BJ (cell line): ENCODE measurements around the gene MAML2. TPM values are rescaled to one million over a fixed set of nuclear protein-coding genes. Genes with fewer than 3 reads are reported as not detected.

Source experiments
- CTCF ChIA-PET: fragments of 350-600 bp; formaldehyde crosslinking; extraction: SDS; loops from one replicate; lab custom pipeline; 2021; ENCODE audit warnings: antibody characterized with exemption, inconsistent platforms; lab: Yijun Ruan, JAX
- POLR2A ChIA-PET: fragments of 300-600 bp; sonication (Branson Sonifier 250); formaldehyde crosslinking; extraction: SDS; loops from one replicate; lab custom pipeline; 2021; ENCODE audit warnings: antibody characterized with exemption; lab: Charles Lee
- DNase-seq: peaks from one replicate; pipeline ENCODE4 v3.0.0-alpha.2; 2011; ENCODE audit warnings: low read depth
- H3K27me3 ChIP-seq: 2 replicates; pipeline ENCODE4 v1.6.0; 2011; ENCODE audit warnings: low read length; ENCODE audit not compliant: control insufficient read depth, insufficient read depth
- H3K36me3 ChIP-seq: 2 replicates; pipeline ENCODE4 v1.5.1; 2011; ENCODE audit warnings: low read length; ENCODE audit not compliant: control insufficient read depth, insufficient read depth
- H3K4me3 ChIP-seq: 2 replicates; pipeline ENCODE4 v1.5.1; 2011; ENCODE audit warnings: low read depth, mild to moderate bottlenecking, control low read depth, low read length
- polyA plus RNA-seq: library from polyadenylated mRNA; depleted of rRNA; stranded (reverse); fragments of >200 nt; gene quantifications from 2 replicates; pipeline ENCODE4 v1.2.3, GENCODE V29; 2011
- TF ChIP-seq, protein P1 (sequence below): IDR thresholded peaks from 2 replicates; pipeline ENCODE4 v1.5.1; 2011; ENCODE audit warnings: low read depth, mild to moderate bottlenecking, control low read depth, inconsistent platforms, low read length, moderate library complexity; ENCODE audit not compliant: insufficient read depth

MAML2 gene
- polyA plus RNA-seq, 1 experiment: 22.0 TPM

DNA sequence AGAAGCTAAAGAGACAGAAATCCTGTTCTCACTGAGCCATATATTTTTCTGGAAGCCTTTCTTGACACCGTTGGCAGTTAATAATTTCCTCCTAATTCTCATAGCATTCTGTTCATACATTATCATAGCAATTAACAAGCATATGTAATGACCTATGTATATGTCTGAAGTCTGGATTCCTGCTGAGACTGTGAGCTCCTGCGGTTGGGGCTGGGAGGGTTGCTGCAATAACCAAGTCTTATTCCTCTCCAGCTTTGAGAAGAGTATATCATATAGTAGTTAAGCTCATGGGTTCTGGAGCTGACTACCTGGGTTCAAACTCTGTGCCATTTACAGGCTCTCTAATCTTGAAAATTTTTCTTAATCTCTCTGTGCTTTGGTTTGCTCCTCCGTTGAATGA is 175.2 kb downstream of the MAML2 start:
- H3K36me3 ChIP-seq: no peaks in the 10 kb centered on the region
- no peaks in the 10 kb centered on the region for H3K27me3 ChIP-seq
- ChIA-PET CTCF (interaction anchor here (1.7 to 2.1 kb wide), 2 partner anchors 112 to 175 kb away, joined by 4 to 7 read pairs; partner anchors contain the start of gene MAML2), POLR2A (no interaction called here)
- TF ChIP-seq, protein P1, sequence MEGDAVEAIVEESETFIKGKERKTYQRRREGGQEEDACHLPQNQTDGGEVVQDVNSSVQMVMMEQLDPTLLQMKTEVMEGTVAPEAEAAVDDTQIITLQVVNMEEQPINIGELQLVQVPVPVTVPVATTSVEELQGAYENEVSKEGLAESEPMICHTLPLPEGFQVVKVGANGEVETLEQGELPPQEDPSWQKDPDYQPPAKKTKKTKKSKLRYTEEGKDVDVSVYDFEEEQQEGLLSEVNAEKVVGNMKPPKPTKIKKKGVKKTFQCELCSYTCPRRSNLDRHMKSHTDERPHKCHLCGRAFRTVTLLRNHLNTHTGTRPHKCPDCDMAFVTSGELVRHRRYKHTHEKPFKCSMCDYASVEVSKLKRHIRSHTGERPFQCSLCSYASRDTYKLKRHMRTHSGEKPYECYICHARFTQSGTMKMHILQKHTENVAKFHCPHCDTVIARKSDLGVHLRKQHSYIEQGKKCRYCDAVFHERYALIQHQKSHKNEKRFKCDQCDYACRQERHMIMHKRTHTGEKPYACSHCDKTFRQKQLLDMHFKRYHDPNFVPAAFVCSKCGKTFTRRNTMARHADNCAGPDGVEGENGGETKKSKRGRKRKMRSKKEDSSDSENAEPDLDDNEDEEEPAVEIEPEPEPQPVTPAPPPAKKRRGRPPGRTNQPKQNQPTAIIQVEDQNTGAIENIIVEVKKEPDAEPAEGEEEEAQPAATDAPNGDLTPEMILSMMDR: no peak
- no peak for DNase-seq
- no peak overlapping the region for H3K4me3 ChIP-seq

DNA sequence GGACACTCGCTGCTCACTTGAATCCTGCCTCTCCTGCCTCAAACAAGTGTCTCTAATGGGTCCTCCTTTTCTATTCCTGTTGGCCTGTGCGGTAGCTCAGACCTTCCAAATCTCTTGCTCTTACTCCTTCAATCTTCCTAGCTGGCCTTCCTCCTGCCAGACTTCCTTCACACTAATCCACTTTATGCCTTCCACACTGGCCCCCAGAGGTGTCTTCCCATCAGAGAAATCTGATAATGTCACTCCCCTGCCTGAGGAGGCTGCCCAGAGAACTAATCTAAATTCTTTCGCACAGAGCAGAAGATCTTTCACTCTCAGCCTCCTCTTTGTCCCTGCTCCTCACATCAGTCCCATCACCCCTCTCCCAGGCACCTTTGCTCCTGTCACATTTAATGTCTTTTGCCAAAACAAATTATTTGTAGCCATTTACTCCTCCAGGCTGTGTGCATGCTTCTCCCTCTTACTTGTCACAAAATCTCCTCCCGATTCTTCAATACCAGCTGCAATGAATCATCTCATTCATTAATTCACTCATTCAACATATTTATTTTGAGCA is 175.7 kb downstream of the MAML2 start:
- DNase-seq: no peak
- POLR2A ChIA-PET: no interaction called here
- H3K4me3 ChIP-seq: no peak overlapping the region
- CTCF ChIA-PET: interaction anchor here (0.9 to 2.1 kb wide), 3 partner anchors 9 to 176 kb away, joined by 3 to 7 read pairs (median 4); partner anchors contain the start of gene MAML2
- no peaks in the 10 kb centered on the region for H3K36me3 ChIP-seq
- TF ChIP-seq, protein P1: no peak
- no peaks in the 10 kb centered on the region for H3K27me3 ChIP-seq

DNA sequence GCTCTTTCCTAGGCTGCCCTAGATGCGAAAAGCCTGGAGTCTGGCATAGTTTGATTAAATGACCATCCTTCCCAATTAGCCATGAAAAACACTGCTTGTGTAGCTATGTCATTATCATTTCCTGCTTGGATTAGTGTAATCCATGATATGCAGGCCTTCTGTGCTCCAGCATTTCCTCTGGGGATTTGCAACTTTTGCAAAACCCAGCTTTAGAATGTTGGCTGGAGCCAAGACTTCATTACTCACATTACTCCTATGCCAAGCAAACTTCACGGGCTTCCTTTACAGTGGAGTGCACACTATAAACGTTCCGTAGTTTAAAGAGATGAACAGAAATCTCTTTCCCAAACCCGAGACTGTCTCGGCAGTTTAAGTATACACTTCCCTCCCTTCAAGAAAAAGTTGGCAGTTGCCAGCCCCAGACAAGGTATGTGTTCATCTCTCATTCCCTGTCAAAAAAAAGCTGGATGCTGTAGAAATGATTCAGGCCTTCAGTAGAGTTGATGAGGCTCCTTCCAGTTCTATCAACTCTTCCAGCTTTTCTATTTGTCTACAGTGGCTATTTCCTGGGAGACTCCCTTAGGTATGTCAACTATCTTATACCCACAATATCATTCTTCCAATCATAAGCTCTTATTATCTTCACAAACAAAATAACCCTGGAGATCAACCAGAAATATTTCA is 180.0 kb downstream of the MAML2 start:
- ChIA-PET CTCF (interaction anchor here (0.8 to 2.4 kb wide), 4 partner anchors 38 to 314 kb away, joined by 3 to 10 read pairs (median 4); partner anchors contain the start of gene MAML2), POLR2A (no interaction called here)
- no peak overlapping the region for H3K4me3 ChIP-seq
- H3K36me3 ChIP-seq: no peaks in the 10 kb centered on the region
- no peaks in the 10 kb centered on the region for H3K27me3 ChIP-seq
- TF ChIP-seq, protein P1: no peak
- no peak for DNase-seq

DNA sequence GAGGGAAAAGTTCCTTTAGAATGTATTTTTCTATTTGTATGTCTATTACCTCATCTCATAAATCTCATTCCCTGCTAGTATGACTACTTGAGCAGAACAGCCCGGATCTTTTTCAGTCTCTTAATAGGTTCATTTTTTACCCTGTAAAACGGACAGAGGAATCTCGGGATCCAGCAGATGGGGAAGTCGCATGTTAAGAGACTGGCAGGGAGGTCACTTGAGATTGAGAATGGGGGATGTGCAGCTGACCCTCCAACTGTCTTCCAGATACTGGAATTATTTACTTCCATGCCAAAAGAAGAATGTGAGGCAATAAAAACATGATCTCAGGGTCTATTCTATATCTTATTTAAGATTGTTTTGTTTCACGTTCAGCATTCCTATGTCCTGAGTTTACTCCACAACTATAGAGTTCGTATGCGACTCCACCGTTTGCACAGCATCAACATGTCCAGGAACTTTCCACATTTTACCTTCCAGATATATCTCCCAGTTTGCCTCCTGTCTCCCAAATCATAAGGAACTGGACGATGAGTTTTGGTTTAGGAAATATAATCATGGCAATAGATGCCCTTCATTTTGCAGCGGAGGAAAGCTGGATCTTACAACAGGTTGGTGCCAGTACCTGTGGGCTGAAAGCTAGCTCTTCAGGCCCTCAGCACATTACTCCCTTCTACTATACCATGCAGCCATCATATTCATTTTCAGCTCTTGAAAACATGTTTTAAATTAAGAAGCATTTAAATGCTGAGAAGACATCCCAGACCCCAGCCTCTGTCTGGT is 181.5 kb downstream of the MAML2 start:
- CTCF ChIA-PET: interaction anchor here (2.4 kb wide), 1 partner anchor 181 kb away, joined by 10 read pairs; the partner anchor contains the start of gene MAML2
- no peak overlapping the region for H3K4me3 ChIP-seq
- no peaks in the 10 kb centered on the region for H3K36me3 ChIP-seq
- POLR2A ChIA-PET: no interaction called here
- TF ChIP-seq, protein P1: no peak
- no peak for DNase-seq
- H3K27me3 ChIP-seq: no peaks in the 10 kb centered on the region
